ENCODE results near the gene AK2. TPM values are rescaled to one million over a fixed set of nuclear protein-coding genes. Genes with fewer than 3 reads are reported as not detected.
"Not testable (repeated sequence)": the region's sequence is repeated elsewhere in the genome, so short reads cannot be mapped to it uniquely, and the experiment has no call there.

The AK2 gene
- total RNA-seq, 2 experiments from 2014 or later: 218 to 279 TPM

DNA sequence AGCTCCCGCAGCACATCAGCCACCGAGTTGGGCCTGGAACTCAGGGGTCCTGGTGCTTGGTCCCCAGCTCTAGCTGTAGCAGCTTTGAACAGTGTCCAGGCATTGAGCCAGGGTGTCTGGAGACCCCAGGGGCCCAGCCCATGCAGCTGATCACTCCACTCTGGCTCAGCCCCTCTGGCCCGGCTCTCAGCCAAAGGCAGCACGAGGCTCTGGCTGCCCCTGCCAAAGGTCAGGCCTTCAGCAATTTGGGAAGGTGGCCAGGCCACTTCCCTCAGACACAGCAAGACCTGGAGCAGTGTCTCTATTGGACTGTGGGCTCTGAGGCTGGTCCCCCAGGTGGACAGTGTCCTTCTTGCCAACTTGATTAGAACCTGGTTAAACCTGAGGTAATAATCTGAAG is 37.7 kb downstream of the AK2 start:
- Mint-ChIP-seq H3K27me3 (no peaks in the 10 kb centered on the region), H3K27ac (no peak overlapping the region), H3K9me3 (ENCODE audit: low read depth) (no peaks in the 10 kb centered on the region), H3K4me3 (no peak overlapping the region), H3K36me3 (peaks cover 4% of the 10 kb centered on the region), H3K4me1 (peaks cover 28% of the 10 kb centered on the region)
- CTCF ChIA-PET: interaction anchor here (1.2 kb wide), 1 partner anchor 13 kb away, joined by 5 read pairs; no protein-coding TSS in a partner anchor
- DNase-seq: no peak
- ATAC-seq: no peak

DNA sequence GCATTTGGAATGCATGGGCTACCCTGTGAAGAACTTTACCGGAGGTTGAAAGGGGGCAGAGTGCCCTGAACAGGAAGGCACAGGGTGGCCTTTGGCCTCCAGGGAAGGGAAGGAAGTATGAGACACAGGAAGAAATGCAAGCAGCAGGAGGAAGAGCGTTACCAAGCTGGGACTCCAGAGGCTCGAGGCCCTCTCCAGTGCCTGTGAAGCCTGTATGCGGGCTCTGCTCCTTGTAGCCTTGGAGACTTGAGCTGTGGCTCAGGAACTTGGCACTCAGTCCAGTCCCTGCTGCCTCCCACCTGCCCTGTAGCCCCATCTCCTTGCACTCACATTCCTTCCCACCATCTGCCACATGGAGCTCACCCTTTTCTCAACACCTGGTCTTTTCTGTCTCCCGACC is 38.6 kb downstream of the AK2 start:
- no peaks in the 10 kb centered on the region for H3K27me3 Mint-ChIP-seq
- ATAC-seq: no peak
- CTCF ChIA-PET: interaction anchor here (1.2 to 1.5 kb wide), 2 partner anchors 12 to 37 kb away, joined by 3 to 5 read pairs; no protein-coding TSS in a partner anchor
- H3K27ac Mint-ChIP-seq: peak overlapping the region; percentile 2
- H3K4me1 Mint-ChIP-seq: peaks cover 31% of the 10 kb centered on the region
- H3K4me3 Mint-ChIP-seq: no peak overlapping the region
- no peak for DNase-seq
- H3K9me3 Mint-ChIP-seq (ENCODE audit: low read depth): no peaks in the 10 kb centered on the region
- H3K36me3 Mint-ChIP-seq: peaks cover 4% of the 10 kb centered on the region

DNA sequence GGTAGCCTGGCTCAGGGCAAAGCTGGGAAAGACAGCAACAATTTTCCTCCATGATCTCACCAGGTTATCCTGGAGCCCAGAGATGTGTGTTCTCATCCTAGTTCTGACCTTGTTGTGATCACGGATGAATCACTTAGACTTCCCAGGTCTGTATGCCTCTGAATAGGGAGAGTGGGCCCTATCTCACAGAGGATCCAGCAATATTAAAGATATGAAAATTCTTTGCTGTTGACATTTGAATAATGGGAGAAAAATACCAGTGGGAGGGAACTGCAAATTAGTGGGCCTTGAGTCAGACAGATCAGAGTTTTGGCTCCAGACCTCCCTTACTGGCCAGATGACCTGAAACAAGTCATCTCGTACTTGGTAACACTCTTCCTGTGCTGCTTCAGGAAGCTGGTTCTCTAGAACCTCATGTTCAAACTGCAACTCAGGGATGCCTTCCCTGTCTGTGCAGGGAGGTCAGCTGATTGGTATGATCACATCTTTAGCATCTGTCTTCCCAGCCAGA is 39.2 kb downstream of the AK2 start:
- no peaks in the 10 kb centered on the region for H3K27me3 Mint-ChIP-seq
- H3K27ac Mint-ChIP-seq: peak overlapping the region; percentile 2
- ATAC-seq (no peak), DNase-seq (no peak)
- CTCF ChIA-PET: interaction anchor here (1.0 to 1.5 kb wide), 2 partner anchors 38 to 59 kb away, joined by 3 read pairs; no protein-coding TSS in a partner anchor
- H3K9me3 Mint-ChIP-seq (ENCODE audit: low read depth): no peaks in the 10 kb centered on the region
- no peak overlapping the region for H3K4me3 Mint-ChIP-seq
- peaks cover 1% of the 10 kb centered on the region for H3K36me3 Mint-ChIP-seq
- peaks cover 36% of the 10 kb centered on the region for H3K4me1 Mint-ChIP-seq

DNA sequence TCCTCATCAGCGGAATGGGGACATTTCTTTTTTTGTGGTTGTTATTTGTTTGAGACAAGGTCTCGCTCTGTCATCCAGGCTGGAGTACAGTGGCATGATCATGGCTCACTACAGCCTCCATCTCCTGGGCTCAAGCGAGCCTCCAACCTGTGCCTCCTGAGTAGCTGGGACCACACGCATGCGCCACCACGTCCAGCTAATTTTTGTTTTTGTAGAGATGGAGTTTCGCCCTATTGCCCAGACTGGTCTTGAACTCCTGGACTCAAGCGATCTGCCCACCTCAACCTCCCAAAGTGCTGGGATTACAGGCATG is 43.4 kb downstream of the AK2 start:
- H3K27me3 Mint-ChIP-seq; ATAC-seq; H3K36me3 Mint-ChIP-seq; H3K9me3 Mint-ChIP-seq (ENCODE audit: low read depth); H3K4me3 Mint-ChIP-seq; DNase-seq: not testable (repeated sequence)
- peaks cover 59% of the 10 kb centered on the region for H3K4me1 Mint-ChIP-seq
- peak overlapping the region; percentile 85 for H3K27ac Mint-ChIP-seq
- CTCF ChIA-PET: interaction anchor here (0.9 to 4.1 kb wide), 7 partner anchors 8 to 61 kb away, joined by 3 to 15 read pairs (median 5); no protein-coding TSS in a partner anchor

DNA sequence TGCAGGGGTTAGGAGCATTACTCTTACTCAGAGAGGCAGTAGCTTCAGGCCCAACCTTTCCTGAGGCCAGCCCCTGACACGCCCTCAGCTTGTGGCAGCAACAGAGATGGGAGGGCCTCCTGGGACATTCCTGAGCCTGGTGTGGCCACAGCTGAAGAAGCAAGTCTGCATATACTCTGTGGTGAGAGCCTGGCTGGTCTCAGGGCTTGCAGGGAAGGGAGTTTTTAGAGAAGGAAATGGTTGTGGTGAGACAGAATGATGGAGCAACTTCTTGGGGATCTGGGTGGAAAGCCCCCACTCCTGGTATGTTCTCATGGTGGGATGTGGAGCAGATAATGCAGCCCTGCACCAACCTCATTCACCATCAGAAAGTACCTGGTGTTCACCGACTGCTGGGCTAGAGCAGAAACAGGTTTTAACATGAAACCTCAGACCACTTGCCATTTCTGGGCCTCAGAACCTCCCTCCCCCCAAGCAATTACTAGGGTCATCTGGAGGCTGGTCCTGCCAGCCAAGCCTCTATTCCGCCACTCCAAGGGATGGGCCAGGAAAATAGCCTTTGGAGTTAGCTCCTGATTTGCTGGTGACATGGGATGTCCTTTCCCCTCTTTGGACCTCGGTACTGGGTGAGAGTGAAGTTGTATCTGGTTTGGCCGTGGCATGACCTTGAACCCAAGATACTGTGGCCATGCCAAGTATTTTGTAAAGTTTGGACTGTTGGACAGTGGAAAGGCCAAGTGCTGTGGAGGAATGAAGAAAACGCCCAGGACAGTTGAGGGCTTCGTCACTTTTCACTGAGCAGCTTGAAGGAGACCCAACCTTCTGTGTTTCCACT is 44.0 kb downstream of the AK2 start:
- H3K27ac Mint-ChIP-seq: peak overlapping the region; percentile 85
- H3K4me3 Mint-ChIP-seq: no peak overlapping the region
- peak; percentile 73 for ATAC-seq
- no peaks in the 10 kb centered on the region for H3K27me3 Mint-ChIP-seq
- peaks cover 57% of the 10 kb centered on the region for H3K4me1 Mint-ChIP-seq
- H3K9me3 Mint-ChIP-seq (ENCODE audit: low read depth): no peaks in the 10 kb centered on the region
- peaks cover 3% of the 10 kb centered on the region for H3K36me3 Mint-ChIP-seq
- CTCF ChIA-PET: interaction anchor here (0.6 to 4.1 kb wide), 8 partner anchors 8 to 220 kb away, joined by 3 to 15 read pairs (median 4); no protein-coding TSS in a partner anchor
- DNase-seq: peak; percentile 85

DNA sequence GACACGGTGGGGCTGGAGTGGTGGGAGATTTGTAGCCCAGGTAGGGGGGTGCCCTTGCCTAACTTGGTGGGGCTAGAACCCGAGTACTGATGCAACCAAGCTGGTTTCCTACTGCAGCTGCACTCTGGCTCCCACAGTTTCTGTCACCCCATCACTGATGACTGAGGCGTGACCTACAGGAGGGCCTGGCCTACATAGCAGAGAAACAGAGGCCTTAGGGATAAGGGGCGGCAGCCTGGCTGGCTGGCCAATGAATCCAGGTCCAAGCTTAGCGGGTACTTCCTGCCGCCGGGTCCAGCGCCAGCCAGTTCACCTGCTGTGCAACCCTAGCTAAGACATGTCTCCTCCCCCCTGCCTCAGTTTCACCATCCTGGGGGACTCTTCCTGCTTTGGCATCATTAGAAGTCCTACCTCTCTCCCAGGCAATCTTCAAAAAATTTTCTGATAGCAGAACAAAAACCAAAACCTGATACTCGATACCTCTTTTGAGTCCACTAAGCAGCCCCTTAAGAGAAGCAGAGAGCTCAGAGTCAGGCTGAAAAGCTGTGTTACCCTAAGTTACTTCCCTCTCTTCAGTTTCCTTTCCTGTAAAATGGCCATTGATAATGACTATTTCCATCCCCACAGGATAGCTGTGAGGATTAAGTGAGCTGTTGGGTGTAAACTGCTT is 44.7 kb downstream of the AK2 start:
- Mint-ChIP-seq H3K36me3 (peaks cover 3% of the 10 kb centered on the region), H3K9me3 (ENCODE audit: low read depth) (no peaks in the 10 kb centered on the region), H3K27ac (peak overlapping the region; percentile 85), H3K27me3 (no peaks in the 10 kb centered on the region), H3K4me1 (peaks cover 55% of the 10 kb centered on the region), H3K4me3 (peak overlapping the region; percentile 4)
- ATAC-seq (no peak), DNase-seq (no peak)
- CTCF ChIA-PET: interaction anchor here (0.6 to 4.1 kb wide), 6 partner anchors 9 to 219 kb away, joined by 3 to 15 read pairs (median 5); no protein-coding TSS in a partner anchor

DNA sequence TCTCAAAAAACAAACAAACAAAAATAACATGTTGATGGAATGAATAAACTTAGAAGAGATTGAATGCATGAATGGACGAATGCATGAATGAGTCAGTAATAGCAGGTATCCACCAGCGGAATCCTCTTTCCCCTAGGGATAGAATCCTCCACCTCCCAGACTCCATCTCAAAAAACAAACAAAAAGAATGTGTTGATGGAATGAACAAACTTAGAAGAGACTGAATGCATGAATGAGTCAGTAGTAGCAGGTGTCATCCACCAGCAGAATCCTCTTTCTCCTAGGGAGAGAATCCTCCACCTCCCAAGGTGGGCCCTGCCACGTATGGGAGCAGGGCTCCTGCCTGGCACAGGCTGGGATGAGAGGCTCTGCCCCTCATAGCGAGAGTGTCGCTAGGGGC is 45.3 kb downstream of the AK2 start:
- CTCF ChIA-PET: interaction anchor here (4.1 kb wide), 1 partner anchor 59 kb away, joined by 15 read pairs; no protein-coding TSS in a partner anchor

DNA sequence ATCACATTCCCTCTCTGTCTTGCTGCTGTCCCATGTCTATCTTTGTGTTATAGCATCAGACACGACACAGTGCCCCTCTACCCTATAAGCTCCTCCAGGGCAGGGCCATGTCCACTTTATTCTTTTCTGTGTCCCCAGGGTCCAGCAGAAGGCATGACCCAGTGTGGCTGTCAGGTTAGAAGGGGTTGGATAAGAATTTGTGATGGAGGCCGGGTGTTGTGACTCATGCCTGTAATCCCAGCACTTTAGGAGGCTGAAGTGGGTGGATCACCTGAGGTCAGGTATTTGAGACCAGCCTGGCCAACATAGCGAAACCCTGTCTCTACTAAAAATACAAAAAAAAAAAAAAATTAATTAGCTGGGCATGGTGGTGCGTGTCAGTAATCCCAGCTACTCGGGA is 45.8 kb downstream of the AK2 start:
- Mint-ChIP-seq H3K36me3 (peaks cover 8% of the 10 kb centered on the region), H3K9me3 (ENCODE audit: low read depth) (no peaks in the 10 kb centered on the region), H3K27me3 (no peaks in the 10 kb centered on the region), H3K4me1 (peaks cover 63% of the 10 kb centered on the region), H3K4me3 (no peak overlapping the region), H3K27ac (peak overlapping the region; percentile 85)
- no peak for DNase-seq
- no peak for ATAC-seq
- CTCF ChIA-PET: interaction anchor here (4.1 kb wide), 1 partner anchor 58 kb away, joined by 15 read pairs; no protein-coding TSS in a partner anchor

More for the DNA sequence above, 45.3 kb downstream of the AK2 start:
- Mint-ChIP-seq H3K4me3 (no peak overlapping the region), H3K36me3 (peaks cover 5% of the 10 kb centered on the region), H3K27me3 (no peaks in the 10 kb centered on the region), H3K27ac (peak overlapping the region; percentile 85), H3K9me3 (ENCODE audit: low read depth) (no peaks in the 10 kb centered on the region), H3K4me1 (peaks cover 59% of the 10 kb centered on the region)
- DNase-seq (no peak), ATAC-seq (no peak)

DNA sequence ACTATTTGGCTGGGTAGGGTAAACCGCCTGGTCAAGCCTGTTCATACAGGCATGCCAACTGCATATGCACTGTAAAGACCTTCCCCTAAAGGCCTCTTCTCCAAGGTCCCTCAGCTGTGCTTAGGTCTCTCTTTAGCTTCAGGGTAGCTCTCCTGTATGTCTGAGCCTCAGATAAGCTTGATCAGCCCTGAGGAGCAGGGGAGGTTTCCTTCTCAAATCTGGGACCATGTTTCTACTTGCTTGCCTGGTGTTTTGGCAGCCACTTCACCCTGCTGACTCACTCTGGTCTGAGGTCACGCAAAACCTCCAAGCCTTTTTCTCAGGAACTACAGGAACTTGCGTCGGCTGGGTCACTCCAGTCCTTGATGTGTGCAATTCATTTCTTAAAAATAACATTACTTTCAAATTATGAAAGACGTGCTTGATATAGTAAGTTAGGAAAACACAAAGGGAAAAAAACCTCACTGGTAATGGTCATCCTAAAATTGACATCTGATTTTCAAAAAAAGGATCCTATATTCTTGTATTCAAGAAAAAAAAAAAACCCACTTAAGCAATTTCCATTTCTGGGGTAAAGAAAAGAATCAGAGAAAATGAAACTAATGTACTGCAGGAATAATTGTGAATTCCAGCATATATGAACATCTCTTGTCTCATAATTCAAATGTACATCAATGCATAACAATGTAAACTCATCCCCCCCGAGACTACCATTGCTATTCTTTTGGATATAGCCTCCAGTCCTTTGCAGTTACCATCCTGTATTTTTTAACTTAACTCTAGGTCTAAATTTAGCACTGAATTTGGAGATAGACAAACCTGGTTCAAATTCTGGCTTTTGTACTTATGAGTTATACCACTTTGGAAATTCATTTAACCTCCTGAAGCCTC is 47.3 kb downstream of the AK2 start:
- Mint-ChIP-seq H3K36me3 (peaks cover 8% of the 10 kb centered on the region), H3K9me3 (ENCODE audit: low read depth) (no peaks in the 10 kb centered on the region), H3K4me3 (peak overlapping the region; percentile 28), H3K27me3 (no peaks in the 10 kb centered on the region), H3K27ac (peak overlapping the region; percentile 83), H3K4me1 (peaks cover 78% of the 10 kb centered on the region)
- peak; percentile 59 for ATAC-seq
- peak; percentile 83 for DNase-seq
- CTCF ChIA-PET: no interaction called here

DNA sequence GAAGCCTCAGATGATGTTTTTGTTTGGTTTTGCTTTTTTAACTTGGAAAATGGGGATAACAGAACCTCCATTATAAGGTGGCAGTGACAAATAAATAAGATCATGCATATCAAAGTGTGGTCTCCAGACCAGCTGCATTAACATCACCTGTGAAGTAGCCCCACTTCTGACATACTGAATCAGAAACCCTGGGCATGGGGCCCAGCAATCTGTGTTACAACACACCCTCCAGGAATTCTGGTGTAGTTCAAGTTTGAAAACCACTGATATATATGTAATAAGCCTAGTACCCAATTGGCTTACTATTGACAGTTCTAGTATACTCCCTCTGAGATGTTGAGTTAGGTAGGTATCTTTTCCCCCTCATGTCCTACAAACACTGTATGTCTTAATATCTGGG is 48.0 kb downstream of the AK2 start:
- CTCF ChIA-PET: interaction anchor here (1.5 kb wide), 1 partner anchor 22 kb away, joined by 4 read pairs; no protein-coding TSS in a partner anchor
- ATAC-seq (no peak), DNase-seq (no peak)
- H3K4me3 Mint-ChIP-seq: no peak overlapping the region
- peaks cover 8% of the 10 kb centered on the region for H3K36me3 Mint-ChIP-seq
- peak overlapping the region; percentile 83 for H3K27ac Mint-ChIP-seq
- no peaks in the 10 kb centered on the region for H3K9me3 Mint-ChIP-seq (ENCODE audit: low read depth)
- H3K4me1 Mint-ChIP-seq: peaks cover 85% of the 10 kb centered on the region
- no peaks in the 10 kb centered on the region for H3K27me3 Mint-ChIP-seq

DNA sequence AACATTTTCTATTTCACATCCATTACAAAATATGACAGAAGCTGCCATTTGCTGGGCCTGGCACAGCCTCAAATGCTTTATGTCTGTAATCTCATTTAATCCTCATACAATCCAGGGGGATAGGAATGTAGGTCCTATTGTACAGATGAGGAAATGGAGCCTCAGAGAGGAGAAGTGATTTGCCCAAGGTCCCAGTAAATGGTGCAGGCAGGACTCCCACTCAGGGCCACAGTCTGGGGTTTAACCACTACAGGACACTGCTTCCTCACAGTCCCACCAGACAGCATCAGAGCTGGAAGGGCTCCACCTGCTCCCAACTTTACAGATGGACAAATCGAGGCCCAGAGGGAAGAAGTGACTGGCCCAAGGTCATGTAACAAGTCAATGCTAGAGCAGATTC is 51.5 kb downstream of the AK2 start:
- DNase-seq: no peak
- no peaks in the 10 kb centered on the region for H3K9me3 Mint-ChIP-seq (ENCODE audit: low read depth)
- H3K36me3 Mint-ChIP-seq: peaks cover 8% of the 10 kb centered on the region
- peaks cover 88% of the 10 kb centered on the region for H3K4me1 Mint-ChIP-seq
- CTCF ChIA-PET: interaction anchor here (0.6 to 1.8 kb wide), 5 partner anchors 9 to 104 kb away, joined by 3 to 5 read pairs (median 4); no protein-coding TSS in a partner anchor
- no peaks in the 10 kb centered on the region for H3K27me3 Mint-ChIP-seq
- ATAC-seq: no peak
- H3K4me3 Mint-ChIP-seq: no peak overlapping the region
- H3K27ac Mint-ChIP-seq: peak overlapping the region; percentile 29

DNA sequence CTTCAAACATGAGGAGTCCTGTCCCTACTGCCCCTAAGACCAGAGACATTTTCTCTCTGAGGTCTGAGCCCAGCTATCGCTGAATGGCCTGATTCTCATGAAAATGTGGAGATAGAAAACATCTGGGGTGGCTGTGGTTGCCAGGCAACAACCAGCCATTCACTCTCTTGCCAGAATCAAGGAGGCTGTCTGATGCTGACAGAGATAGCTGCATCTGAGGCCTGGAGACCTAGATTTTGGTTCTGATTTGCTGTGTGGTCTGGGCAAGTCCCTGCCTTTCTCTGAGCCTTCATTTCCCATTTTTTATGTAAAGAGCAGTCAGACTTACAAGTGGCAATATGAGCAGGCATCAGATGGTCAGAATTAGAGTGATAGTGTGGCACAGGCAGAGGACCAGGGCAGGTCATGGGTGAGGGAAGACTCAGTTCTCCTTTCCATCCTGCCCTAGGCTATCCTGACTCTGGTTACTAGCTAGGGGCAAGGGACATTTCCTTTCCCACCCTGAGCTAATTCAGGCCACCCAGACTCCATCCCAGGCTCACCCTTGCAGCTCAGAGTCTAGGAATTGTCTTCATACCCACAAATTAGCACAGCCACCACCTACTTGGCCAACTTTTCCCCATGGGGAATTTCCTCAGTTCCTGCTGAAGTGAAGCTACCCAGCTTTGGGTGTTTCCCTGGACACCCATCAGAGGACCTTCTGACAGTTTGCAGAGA is 52.1 kb downstream of the AK2 start:
- Mint-ChIP-seq H3K27ac (peak overlapping the region; percentile 62), H3K36me3 (peaks cover 8% of the 10 kb centered on the region), H3K4me3 (no peak overlapping the region), H3K4me1 (peaks cover 90% of the 10 kb centered on the region), H3K27me3 (no peaks in the 10 kb centered on the region), H3K9me3 (ENCODE audit: low read depth) (no peaks in the 10 kb centered on the region)
- DNase-seq (peak; percentile 76), ATAC-seq (peak; percentile 55)
- CTCF ChIA-PET: interaction anchor here (1.0 to 1.8 kb wide), 5 partner anchors 9 to 104 kb away, joined by 3 to 5 read pairs (median 4); no protein-coding TSS in a partner anchor
